Dedifferentiated amniotic fluid mesenchymal stem cell (primary cell): ENCODE data around the gene MARK2.
A peak's percentile ranks its signal among the peaks of the same experiment; 100 is the strongest.

Experiments used
- DNase-seq: peaks from one replicate; pipeline ENCODE4 v3.0.0-alpha.2; 2016; ENCODE audit errors: extremely low spot score

The MARK2 gene

DNA sequence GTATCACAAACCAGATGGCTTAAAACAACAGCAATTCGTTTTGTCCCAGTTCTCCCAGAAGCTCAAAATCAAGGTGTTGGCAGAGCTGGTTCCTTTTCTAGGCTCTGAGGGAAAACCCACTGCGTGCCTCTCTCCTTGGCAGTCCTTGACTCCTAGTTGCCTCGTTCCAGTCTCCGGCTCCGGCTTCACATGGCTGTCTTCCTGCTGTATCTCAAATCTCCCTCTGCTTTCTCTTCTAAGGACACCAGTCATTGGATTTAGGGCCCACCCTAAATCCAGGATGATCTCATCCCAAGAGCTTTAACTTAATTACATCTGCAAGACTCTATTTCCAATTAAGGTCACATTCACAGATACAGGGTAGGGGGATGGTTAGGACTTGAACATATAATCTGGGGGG is 90.7 kb downstream of the MARK2 start:
- DNase-seq = no peak

GRCh38 chr11:63931045-63931444 is 92.1 kb downstream of the MARK2 start:
- no peak for DNase-seq

DNA sequence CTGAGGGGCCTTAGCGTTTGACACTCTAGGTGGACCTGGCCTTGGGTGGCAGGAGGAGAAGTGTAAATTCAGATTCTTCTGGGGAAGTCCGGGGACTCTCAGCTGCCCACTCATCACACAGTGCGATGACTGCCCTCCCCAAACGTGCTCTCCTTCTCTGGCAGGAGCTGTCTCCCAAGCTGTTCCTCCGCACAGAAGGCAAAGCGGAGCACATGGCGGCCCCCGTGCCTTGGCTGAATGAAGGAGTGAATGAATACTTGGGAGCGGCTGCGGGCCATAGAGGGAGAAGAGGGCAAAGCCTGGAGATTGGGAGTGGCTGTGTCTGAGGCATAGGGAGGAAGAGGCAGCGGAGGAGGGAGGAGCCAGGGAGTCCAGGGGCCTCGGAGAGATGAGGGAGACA is 93.0 kb downstream of the MARK2 start:
- no peak for DNase-seq

- no peak for DNase-seq
These were observed 94.5 kb downstream of the MARK2 start for GRCh38 chr11:63933459-63933858.

DNA sequence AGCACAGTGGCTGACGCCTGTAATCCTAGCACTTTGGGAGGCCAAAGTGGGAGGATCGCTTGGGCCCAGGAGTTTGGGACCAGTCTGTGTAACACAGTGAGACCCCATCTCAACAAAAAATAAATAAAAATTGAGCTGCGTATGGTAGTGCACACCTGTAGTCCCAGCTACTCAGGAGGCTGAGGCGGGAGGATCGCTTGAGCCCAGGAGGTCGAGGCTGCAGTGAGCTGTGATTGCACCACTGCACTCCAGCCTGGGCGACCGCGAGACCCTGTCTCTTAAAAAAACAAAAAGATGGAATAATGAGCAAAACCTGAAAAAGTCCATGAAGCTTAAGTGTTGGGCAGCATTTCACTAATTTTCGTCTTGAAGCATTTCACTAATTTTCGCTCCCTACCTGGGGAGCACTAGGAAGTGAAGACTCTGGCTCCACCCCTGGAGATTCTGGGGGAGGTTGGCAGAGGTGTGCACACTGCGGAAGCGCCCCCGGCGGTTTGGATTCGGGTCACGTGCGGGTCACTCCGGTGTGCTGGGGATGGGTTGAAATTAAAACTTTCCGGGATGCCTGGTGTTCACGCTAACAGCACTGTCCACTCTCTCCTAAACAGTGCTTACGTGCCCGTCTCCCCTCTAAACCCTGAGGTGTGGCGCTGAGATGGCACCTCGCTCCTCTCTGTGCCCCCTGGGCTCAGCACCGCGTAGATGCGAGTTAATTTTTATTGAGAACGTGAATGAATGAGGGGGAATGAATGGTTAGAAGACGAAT is 99.0 kb downstream of the MARK2 start:
- DNase-seq = no peak

- peak; percentile 54 for DNase-seq
These were observed 99.8 kb downstream of the MARK2 start, which contains the start of gene NAA40 for GRCh38 chr11:63938479-63939396. Gene NAA40, plus strand, starts transcription at chr11:63939002. Its CDS starts 95 bp downstream, at chr11:63939097.

- no peak for DNase-seq
These were observed 100.5 kb downstream of the MARK2 start for GRCh38 chr11:63939397-63939891.

DNA sequence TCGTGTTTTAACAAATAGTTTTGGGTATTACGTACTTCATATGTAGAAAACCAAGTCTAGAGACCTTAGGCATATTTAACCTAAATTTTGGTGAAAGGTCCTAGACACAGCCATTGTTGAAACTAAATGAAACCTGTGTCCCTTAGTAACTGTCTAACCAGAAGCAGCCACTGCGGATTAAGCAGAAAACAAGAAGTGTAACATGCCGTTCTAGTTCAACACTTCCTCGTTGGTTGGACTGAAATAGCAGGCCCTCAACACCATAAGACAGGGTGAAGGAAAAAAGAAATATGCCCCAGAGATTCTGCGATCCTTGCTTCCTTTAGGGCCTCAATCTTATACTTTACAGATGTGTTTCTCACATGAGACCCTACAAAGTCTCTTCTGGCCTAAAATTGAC is 101.9 kb downstream of the MARK2 start:
- no peak for DNase-seq

DNA sequence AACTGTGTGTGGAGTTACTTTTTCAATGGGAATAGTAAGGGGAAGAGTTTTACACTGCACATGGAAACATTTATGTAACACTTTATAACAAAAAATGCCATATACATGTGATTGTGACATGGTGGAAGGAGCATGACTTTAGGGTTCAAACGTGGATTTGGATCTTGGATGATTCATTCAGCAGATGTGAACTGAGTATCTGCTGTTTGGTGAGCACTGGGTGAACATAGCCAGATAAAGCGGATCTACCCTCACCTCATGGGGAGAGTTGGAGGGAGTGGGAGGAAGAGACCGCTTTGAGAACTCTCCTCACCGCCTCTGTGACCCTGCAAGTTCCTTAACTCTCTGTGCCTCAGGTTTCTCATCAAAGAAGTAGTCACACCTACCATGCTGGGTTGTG is 103.0 kb downstream of the MARK2 start:
- DNase-seq = no peak

GRCh38 chr11:63942803-63943202 is 103.9 kb downstream of the MARK2 start:
- DNase-seq = no peak

DNA sequence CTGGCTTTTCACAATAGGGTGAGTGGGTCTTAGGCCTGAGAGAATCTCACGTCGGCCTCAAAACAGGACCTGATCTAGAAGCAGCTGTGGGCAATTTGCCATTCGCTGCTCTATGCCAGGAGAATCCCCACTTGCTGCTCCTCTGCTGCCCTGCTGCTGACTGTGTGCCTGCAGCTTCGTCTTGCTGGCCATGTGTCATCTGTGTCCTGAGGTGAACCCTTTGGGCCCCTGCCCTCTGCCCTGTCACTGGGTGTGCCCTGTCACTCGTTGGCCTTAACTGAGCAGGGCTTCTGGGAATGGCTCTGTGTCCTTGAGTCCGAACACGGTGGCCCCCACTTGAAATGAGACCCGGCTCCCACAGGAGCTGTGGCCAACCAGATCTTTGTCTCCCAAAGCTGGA is 106.1 kb downstream of the MARK2 start:
- DNase-seq = no peak

GRCh38 chr11:63945477-63946163 is 106.7 kb downstream of the MARK2 start:
- peak; percentile 58 for DNase-seq

- no peak for DNase-seq
These were observed 113.0 kb downstream of the MARK2 start for GRCh38 chr11:63951779-63952536.

- DNase-seq = no peak
These were observed 113.7 kb downstream of the MARK2 start for GRCh38 chr11:63952570-63952969.

- DNase-seq = no peak
These were observed 119.1 kb downstream of the MARK2 start for GRCh38 chr11:63958008-63958407.
